Measurements from ENCODE around the gene MTHFD1L.
A peak's percentile ranks its signal among the peaks of the same experiment; 100 is the strongest.

The MTHFD1L gene

GRCh38 chr6:150991487-150991886, 126.0 kb downstream of the MTHFD1L start:
- DNase-seq (ENCODE audit: low spot score), result no peak

- no peak for DNase-seq (ENCODE audit: low spot score)
Measured at GRCh38 chr6:150992262-150992661, 126.8 kb downstream of the MTHFD1L start.

GRCh38 chr6:150992703-150993102, 127.2 kb downstream of the MTHFD1L start:
- no peak for DNase-seq (ENCODE audit: low spot score)

GRCh38 chr6:150993253-150993652, 127.8 kb downstream of the MTHFD1L start:
- DNase-seq (ENCODE audit: low spot score), result no peak

- DNase-seq (ENCODE audit: low spot score), result no peak
Measured at GRCh38 chr6:150994026-150994425, 128.5 kb downstream of the MTHFD1L start.

GRCh38 chr6:150996968-150997367, 131.5 kb downstream of the MTHFD1L start:
- DNase-seq (ENCODE audit: low spot score), result no peak

GRCh38 chr6:150999107-150999506, 133.6 kb downstream of the MTHFD1L start:
- DNase-seq (ENCODE audit: low spot score), result no peak

GRCh38 chr6:150999576-150999975, 134.1 kb downstream of the MTHFD1L start:
- no peak for DNase-seq (ENCODE audit: low spot score)

GRCh38 chr6:151001387-151002056, 136.0 kb downstream of the MTHFD1L start:
- DNase-seq (ENCODE audit: low spot score), result no peak

- no peak for DNase-seq (ENCODE audit: low spot score)
Measured at GRCh38 chr6:151002057-151002450, 136.6 kb downstream of the MTHFD1L start.

GRCh38 chr6:151002491-151002935, 137.0 kb downstream of the MTHFD1L start:
- DNase-seq (ENCODE audit: low spot score), result no peak

- no peak for DNase-seq (ENCODE audit: low spot score)
Measured at GRCh38 chr6:151004383-151005024, 139.0 kb downstream of the MTHFD1L start.

GRCh38 chr6:151005164-151005563, 139.7 kb downstream of the MTHFD1L start:
- no peak for DNase-seq (ENCODE audit: low spot score)

GRCh38 chr6:151005896-151006632, 140.6 kb downstream of the MTHFD1L start:
- DNase-seq (ENCODE audit: low spot score), result no peak

GRCh38 chr6:151007076-151007475, 141.6 kb downstream of the MTHFD1L start:
- DNase-seq (ENCODE audit: low spot score), result no peak

- DNase-seq (ENCODE audit: low spot score), result no peak
Measured at GRCh38 chr6:151007922-151008321, 142.4 kb downstream of the MTHFD1L start.

- no peak for DNase-seq (ENCODE audit: low spot score)
Measured at GRCh38 chr6:151008425-151008824, 142.9 kb downstream of the MTHFD1L start.

- no peak for DNase-seq (ENCODE audit: low spot score)
Measured at GRCh38 chr6:151009576-151009975, 144.1 kb downstream of the MTHFD1L start.

- no peak for DNase-seq (ENCODE audit: low spot score)
Measured at GRCh38 chr6:151010071-151010470, 144.6 kb downstream of the MTHFD1L start.

GRCh38 chr6:151012321-151013294, 147.1 kb downstream of the MTHFD1L start:
- DNase-seq (ENCODE audit: low spot score), result no peak

- DNase-seq (ENCODE audit: low spot score), result peak; percentile 76
Measured at GRCh38 chr6:151014404-151015100, 149.1 kb downstream of the MTHFD1L start.
